Activated CD8-positive, alpha-beta memory T cell treated with anti-CD3 and anti-CD28 coated beads, Interleukin-2, amount 50 U/mL, for 4 hours (primary cell): ENCODE data around the gene C6orf118.

Experiments used
- DNase-seq: peaks from one replicate; pipeline ENCODE4 v3.0.0-alpha.2; 2020

C6orf118 gene

GRCh38 chr6:165308926-165309731, at the start of gene C6orf118:
Gene C6orf118 (minus strand): TSS chr6:165309605. CDS start chr6:165309586, 19 bp downstream.
- no peak for DNase-seq

GRCh38 chr6:165345700-165346099, 36.3 kb upstream of the C6orf118 start:
- DNase-seq, result no peak

- no peak for DNase-seq
Measured at GRCh38 chr6:165340532-165340931, 31.1 kb upstream of the C6orf118 start.

GRCh38 chr6:165325609-165326008, 16.2 kb upstream of the C6orf118 start:
- DNase-seq, result no peak

- no peak for DNase-seq
Measured at GRCh38 chr6:165321555-165322145, 12.2 kb upstream of the C6orf118 start.

- no peak for DNase-seq
Measured at GRCh38 chr6:165321150-165321549, 11.7 kb upstream of the C6orf118 start.

- no peak for DNase-seq
Measured at GRCh38 chr6:165317723-165318122, 8.3 kb upstream of the C6orf118 start.

GRCh38 chr6:165306955-165307354, 2.5 kb downstream of the C6orf118 start:
- no peak for DNase-seq

- DNase-seq, result no peak
Measured at GRCh38 chr6:165301372-165302246, 7.8 kb downstream of the C6orf118 start.

- no peak for DNase-seq
Measured at GRCh38 chr6:165300422-165300936, 8.9 kb downstream of the C6orf118 start.

- no peak for DNase-seq
Measured at GRCh38 chr6:165298875-165299274, 10.5 kb downstream of the C6orf118 start.

GRCh38 chr6:165298402-165298801, 11.0 kb downstream of the C6orf118 start:
- no peak for DNase-seq

GRCh38 chr6:165292657-165293056, 16.7 kb downstream of the C6orf118 start:
- no peak for DNase-seq

GRCh38 chr6:165274611-165275010, 34.8 kb downstream of the C6orf118 start:
- no peak for DNase-seq

GRCh38 chr6:165272585-165272984, 36.8 kb downstream of the C6orf118 start:
- no peak for DNase-seq

- DNase-seq, result no peak
Measured at GRCh38 chr6:165268987-165269386, 40.4 kb downstream of the C6orf118 start.

- DNase-seq, result no peak
Measured at GRCh38 chr6:165266621-165267020, 42.8 kb downstream of the C6orf118 start.

GRCh38 chr6:165266191-165266590, 43.2 kb downstream of the C6orf118 start:
- no peak for DNase-seq

GRCh38 chr6:165260462-165260861, 48.9 kb downstream of the C6orf118 start:
- no peak for DNase-seq

- no peak for DNase-seq
Measured at GRCh38 chr6:165249808-165250207, 59.6 kb downstream of the C6orf118 start.

- no peak for DNase-seq
Measured at GRCh38 chr6:165245701-165246100, 63.7 kb downstream of the C6orf118 start.

GRCh38 chr6:165245287-165245686, 64.1 kb downstream of the C6orf118 start:
- no peak for DNase-seq

GRCh38 chr6:165244524-165245247, 64.7 kb downstream of the C6orf118 start:
- no peak for DNase-seq
